HG03039 (cell line): ENCODE data around the gene EIF3F.

Experiments used
- ATAC-seq: cut with Tn5 transposase; IDR thresholded peaks from one replicate; pipeline ENCODE4 v1.9.1; 2021; ENCODE audit warnings: mild to moderate bottlenecking, moderate library complexity; ENCODE audit not compliant: unreplicated experiment

The EIF3F gene

DNA sequence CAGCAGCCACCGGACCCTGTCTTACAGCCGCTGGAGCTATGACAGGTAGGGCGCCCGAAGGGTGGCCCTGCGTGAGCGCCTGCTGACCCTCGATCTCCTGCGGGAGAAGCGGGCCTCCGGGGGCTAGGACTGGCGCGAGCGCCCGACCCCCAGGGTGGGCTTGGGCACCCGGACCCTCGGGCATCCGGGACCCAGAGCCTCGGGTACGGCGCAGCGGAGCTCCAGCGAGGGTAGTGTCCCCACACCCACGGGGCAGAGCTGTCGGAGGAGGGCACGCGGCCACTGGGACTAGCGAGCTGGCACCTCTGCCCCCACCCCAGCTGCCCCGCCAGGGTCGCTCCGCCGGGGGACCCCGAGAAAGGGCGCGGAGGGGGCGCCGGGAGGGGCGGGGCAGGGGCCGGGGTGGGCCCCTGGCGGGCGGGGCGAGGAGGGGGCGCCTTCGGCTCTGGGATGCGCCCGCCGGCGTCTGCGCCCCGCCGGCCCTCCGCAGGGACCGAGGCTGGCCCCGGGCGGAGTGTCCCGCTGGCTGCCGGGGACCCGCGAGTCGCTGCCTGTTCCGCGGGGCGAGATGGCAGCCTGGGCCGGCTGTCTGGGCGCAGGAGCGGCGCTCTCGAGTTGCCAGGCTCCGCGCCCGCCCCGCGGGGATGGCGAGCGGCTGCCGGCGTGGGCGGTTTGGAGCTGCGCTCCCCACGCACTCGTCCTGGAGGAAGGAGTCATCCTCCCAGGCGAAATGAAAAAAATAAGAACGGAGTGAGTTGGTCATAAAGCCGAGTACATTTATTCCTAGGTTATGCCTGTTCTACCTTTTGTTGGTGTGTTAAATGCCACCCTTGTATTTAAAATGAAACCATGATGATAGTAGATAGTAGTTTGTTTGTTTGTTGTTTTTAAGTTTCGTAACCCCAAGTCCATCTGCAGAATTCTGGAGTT, 32.4 kb downstream of the EIF3F start:
- no peak for ATAC-seq

DNA sequence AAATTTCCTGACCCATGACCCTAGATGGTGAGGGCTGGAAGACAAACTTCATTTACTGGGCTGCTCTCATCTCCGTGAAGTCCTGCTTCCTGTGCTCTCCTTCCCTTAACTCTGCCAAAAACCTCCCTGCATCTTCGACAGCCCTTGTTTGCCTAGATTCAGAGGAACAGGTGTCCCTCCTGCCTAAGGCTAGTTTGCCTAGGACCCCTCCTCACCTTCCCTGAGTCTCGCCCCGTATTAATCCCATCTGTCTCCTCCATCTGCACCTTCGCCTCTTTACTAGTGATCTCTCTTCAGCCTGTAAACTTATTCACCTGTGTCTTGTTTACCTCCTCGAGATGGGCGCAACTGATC, 33.1 kb downstream of the EIF3F start:
- ATAC-seq: no peak

DNA sequence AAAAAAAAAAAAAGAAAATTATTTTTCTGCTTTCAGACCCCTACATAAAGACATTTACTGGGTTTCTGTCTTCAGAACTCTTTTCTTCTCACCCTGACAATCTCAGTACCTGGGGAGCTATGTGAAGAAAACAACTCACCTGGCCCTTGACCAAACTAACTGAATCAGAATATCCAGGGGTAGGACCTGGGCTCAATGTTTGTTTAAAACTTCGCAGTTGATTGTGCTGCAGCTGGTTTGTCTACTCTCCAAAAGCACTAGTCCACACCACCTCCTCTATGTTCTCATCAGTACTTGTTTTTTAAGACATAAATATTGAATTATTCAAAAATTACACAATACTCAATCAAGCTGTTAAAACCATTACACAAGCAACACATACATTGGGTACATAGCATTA, 34.8 kb downstream of the EIF3F start:
- no peak for ATAC-seq

DNA sequence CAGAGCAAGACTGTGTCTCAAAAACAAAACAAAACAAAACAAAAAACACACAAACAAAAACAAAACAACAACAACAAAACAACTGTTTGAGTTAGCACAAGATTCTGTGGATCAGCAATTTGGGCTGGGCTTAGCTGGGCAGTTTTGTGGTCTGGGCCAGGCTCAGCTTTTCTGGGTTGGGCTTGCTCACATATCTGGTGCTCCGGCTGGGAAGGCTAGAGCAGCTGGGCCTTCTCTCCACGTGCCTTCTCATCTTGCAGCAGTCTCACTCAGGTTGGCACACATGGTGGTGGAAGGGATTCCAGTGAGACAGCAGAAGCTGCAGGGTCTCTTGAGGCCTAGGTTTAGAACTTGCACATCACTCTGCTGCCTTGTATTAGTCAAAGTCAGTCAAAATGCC, 35.7 kb downstream of the EIF3F start:
- no peak for ATAC-seq

DNA sequence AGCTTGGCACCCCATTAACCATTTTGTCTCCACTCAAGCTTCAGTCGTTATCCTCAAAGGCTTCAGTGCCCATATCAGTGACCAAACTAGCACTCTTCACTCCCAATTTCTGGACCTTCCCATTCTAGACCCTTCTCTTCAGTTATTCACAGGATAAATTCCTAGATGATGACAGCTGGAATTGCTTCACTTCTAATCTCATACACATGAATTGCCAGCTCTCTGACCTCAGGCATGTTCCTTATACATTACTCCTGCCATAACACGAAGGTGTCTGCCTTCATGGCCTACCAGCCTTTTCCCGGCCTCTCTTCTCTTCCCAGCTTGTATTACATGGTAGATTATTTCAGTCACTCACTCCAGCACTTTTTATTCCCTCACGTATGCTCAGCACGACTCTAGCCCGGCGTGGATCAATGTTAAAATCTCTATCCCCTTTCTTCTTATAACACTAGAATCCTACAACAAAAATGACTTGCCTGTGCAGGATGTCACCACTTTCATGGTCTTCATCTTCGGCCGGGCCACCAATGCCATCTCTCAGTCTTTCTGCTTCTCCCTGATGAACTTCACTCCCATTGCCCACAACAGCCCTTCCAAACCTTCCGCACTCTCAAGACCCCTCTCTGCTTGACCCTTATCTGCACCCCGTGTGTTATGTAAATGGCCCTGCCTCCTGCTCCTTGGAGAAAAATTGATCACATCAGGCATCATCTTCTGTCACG, 36.9 kb downstream of the EIF3F start:
- ATAC-seq: no peak

DNA sequence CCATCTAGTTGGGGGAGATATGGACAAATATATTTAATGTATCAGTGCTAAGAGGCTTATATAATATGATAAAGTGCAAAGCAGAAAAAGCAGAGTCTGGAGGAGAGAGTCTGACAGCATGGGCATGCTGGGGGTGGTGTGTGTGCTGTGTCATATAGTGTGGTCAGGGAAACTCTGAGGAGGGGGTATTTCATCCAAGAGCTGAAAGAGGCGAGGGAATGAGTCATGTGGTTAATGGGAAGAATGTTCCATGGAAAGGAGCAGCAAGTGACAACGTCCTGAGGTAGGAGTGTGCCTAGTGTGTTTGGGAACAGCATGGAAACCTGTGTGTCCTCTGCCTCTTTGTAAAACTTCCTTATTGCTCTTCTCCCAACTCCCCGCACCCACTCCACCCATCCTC, 38.0 kb downstream of the EIF3F start:
- ATAC-seq: no peak

DNA sequence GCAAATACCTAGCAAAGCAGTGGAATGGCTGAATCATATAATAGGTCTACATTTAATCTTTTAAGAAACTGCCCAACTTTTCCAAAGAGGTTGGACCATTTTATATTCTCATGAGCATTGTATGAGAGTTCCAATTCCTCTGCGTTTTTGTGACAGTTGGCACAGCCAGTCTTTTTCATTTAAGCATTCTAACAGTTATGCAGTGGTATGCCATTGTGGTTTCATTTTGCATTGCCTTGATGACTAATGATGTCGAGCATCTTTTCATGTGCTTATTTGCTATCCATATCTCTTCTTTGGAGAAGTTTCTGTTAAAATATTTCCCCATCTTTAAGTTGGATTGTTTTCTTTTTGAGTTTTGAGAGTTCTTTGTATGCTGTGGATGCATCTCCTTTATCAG, 38.7 kb downstream of the EIF3F start:
- ATAC-seq: no peak

DNA sequence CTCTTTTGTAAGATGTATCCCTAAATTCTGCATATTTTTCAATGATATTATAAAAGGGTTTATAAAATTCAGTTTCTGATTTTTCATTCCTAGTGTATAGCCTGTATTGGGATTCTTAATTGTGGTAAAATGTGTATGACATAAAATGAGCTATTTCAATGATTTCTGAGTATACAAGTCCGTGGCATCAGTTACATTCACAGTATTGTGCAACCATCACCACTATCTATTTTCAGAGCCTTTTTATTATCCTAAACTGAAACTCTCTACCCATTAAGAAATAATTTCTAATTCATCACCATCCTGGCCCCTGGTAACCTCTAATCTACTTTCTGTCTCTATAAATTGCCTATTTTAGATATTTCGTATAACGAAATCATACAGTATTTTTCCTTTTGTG, 39.8 kb downstream of the EIF3F start:
- no peak for ATAC-seq

DNA sequence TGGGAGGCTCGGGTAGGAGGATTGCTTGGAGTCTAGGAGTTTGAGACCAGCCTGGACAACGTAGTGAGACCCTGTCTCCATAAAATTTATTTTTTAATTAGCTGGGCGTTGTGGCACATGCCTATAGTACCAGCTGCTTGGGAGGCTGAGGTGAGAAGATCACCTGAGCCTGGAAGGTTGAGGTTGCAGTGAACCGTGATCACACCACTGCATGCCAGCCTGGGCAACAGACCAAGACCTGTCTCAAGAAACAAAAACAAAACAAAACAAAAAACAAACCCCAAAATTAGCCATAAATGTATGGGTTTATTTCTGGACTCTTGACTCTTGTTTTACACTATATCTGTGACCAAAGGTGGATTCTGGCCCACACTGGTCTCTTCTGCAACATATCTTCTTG, 41.6 kb downstream of the EIF3F start:
- no peak for ATAC-seq

DNA sequence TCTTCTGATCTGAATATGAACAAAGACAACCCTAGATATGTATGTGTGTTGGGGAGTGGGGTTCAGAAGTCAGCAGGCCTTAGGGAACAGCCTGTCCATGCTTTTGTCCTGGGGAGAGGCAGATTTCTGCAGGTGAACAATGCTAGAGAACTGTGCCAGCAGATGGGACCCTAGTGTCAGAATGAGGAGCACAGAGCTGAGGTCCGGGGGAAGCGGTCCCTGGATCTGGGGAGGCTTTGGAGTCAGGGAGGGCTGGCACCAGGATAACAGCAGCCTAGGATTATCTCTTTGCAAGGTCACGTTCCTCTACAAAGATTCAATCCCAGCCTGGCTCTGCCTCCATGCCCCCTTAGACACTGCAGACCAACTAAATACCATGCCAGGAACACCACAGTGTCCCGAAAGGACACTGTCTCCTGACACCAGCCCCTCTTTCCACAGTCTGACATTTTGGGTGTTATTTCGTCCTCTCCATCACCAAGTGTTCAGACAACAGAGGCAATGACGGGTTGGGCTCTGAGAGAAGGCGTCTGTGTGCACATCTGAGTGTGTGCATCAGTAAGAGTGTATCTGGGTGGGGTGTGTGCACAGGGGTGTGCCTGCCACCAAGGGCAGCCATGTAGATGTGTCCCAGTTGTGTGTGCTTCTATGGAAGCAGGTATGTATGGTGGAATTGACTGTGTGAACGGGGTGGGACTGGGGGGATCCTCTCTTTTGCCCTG, 43.5 kb downstream of the EIF3F start:
- ATAC-seq: no peak

DNA sequence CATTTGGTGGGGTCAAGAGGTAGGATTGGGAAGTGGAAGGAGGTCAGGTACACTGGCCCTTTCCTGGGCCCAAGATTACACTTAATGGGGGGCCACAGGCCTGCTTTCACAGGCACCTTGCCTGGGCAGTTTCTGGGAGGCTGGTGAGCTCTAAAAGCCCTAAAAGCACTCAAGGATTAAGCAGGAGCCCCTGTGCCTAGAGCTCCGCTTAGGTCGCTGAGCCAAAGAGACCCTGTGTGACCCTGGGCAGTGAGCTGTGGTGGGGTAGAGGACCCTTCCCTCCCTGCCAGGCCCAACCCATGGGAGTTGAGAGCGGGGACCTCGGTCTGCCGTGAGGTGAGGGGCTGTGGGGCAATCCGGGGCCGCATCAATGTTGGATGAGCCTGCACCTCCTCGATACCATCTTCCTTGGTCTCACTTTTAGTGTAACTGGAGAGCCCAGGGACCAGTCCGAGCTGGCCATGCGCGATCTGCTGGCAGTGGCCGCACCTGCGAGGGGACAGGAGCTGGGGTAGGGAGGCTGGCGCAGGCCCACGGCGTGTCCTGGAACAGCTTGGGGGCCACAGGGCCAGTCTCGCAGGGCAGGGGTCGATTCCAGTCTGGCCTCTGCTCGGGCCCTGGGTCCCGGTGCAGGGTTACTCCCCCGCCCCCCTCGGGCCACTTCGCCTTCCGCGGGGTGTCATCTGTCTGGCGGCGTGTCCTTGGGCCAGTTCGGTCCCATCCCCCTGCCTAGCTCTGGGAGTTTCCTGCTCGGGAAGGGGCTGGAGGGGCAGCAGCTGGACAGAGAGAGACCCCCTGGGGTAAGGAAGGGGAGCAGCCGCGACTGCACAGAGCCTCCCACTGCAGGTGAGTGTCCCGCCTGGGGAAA, 44.3 kb downstream of the EIF3F start:
- ATAC-seq: no peak

DNA sequence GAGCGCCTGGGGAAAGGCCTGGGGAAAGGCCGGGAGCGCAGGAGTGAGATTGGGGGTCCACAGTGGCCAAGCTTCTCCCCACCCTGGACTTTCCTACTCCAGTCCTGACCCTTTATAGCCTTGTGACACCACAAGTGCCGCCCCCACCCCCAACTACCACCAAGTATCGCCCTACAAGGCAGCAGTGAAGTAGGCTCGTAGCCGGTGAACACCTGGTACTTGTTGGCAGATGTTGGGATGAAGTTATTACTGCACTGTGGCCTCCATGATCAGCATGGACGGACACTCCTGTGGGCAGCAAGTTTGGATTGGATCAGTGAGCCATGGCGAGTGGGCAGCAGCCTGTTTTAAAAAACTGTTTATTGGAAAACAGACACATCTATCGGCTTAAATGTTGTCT, 45.0 kb downstream of the EIF3F start:
- no peak for ATAC-seq

DNA sequence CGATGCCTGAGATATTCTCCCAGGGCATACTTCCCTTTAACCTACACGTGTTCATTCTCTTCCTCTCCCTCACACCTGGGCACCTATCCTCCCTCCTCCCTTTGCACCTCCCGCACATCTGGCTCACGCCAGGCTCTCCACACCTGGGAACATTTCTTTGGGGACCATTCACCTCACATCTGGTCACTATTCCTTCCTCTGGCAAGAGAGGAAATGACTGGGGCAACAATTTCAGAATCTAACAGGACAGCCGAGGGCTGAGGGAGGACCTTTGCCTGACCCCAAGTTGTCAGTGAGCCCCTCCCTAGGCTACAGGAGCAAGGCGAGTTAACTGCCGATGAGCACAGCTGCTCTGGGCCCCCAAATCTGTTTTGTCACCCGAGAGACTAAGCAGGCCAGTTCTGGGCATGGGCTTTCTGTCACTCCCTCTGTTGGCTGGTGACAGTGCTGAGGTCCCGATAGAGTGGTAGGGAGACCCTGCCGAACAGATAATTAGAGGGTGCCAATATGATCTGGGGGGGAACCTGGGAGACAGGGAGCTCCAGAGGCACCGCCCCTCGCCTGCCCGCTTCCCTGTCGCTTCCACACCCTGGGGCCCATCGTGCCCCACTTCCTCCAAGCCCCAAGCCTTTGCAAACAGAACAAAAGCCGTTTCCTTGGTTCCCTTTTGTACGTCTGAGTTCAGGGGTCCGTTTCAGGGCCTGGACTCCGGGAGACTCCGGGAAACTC, 45.6 kb downstream of the EIF3F start:
- ATAC-seq: no peak

DNA sequence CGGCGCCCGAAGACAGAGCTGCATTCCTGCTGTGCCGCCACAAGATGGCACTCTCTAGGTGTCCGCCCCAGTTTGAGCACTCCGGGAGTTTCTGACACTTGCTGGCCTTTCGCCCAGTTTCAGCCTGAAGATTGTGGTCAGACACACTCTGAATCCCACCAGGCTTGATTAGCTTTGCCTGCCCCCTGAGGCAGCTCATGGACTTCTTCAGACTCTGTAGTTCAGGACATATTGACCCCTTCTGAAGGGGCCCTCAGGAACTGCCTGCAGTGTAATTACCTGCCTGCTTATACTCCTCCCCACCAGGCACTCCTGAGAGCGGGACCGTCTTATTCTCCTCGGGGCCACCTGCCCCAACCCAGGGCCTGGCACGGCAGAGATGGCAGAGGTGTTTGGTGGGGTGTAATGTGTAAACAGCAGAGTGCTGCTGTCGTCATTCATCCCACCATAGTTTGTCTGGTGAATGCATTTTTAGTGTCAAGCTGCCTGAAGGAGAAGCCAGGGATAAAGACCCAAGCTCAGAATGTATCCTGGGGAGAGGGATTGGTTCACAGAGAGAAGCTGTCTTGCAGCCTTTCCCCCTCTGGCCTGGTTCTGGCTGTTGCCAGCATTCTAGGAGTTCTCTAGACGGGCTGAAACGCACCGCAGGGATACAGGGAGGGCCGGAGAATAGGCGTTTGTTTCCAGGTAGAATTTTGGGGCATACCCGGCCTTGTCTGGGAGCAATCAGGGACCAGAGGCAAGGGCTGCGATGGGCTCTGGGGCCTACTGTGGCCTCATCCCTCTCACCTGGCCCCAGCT, 46.4 kb downstream of the EIF3F start:
- no peak for ATAC-seq

DNA sequence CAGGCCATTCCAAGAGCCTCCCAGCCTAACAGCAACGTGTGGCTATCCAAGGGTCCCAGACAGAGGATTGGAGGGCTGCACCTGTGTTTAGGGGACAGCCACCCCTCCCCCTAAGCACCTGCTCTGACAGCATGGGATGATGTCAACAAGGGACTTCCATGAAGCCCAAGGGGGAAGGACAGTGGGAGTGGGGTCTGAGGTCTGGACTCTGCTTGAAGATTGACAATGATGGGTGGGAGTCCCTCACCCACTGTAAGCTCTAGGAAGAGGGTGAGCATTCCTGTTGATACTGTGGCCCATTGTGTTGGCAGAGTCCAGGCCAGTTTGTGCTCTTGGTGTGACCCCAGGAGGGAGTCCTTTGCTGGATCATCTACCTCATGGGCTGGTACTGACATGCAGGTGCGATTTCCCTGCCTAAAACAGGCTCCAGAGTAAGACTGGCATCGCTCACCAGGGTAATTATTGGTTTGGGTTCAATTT, 47.0 kb downstream of the EIF3F start:
- no peak for ATAC-seq

DNA sequence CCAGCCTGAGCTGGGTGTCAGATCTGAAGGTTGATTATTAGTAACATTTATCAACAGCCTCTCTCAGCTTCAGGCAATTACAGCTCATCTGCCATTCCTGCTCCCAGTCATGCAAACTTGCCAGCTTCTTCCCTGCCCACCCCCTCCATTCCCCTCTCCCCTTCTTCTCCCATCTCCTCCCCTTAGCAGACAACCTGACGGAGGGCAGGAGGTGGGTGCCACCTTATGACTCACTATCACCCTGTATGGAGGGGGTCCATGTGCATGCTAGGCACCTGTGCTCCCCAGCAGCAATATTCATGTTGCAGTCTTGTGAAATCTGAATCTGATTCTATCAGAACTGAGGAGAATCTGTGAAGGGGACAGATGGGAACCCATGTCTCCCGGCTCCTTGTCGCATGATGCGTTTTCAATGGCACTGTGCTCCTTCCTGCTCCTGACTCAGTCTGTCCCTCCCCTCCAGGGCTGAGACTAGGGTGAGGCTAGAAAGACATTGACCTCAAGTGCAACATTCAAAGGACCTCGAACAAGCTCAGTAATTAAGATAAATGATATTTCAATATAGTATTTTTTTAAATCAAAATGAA, 47.6 kb downstream of the EIF3F start:
- ATAC-seq: no peak

DNA sequence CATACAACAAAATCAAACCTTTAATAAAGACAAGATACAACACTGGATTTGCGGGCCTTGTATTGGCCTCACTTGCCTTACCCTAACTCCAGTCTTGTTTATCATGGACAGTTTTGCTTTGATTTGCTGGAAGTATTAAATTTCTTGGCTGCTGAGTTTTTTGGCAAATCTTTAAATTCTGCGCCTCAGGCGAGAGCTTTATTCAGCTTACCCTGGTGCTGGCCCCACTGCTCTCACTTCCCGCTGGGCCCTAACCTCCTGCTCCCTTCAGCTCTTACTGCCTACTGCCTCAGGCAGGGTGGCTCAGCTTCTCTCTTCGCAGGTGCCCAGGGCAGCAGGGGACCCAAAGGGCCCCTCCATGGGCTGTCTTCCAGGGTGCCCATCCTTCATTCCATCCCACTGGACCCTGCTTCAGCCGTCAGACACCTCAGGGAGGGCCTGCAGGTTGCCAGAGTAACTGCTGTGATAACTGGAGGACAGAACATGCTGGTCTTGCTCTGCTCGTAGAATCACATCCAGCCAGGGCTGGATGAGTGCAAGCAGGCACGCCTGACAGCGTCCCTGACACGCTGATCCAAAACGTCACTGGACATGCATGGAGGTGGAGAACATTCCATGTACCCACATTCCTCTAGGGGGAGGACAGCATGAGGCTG, 48.2 kb downstream of the EIF3F start:
- ATAC-seq: no peak
